Stimulated activated CD8-positive, alpha-beta memory T cell treated with anti-CD3 and anti-CD28 coated beads, Interleukin-2, amount 100 ng/mL, for 48 hours (primary cell): ENCODE results near the gene DNAJC11.
"Not testable (repeated sequence)": the region's sequence is repeated elsewhere in the genome, so short reads cannot be mapped to it uniquely, and the experiment has no call there.

Experiments
- DNase-seq, 2 donors: peaks; one replicate each; pipeline ENCODE4 v3.0.0-alpha.2; 2020; ENCODE audit warnings: low read depth in 2 of 2

The DNAJC11 gene

DNA sequence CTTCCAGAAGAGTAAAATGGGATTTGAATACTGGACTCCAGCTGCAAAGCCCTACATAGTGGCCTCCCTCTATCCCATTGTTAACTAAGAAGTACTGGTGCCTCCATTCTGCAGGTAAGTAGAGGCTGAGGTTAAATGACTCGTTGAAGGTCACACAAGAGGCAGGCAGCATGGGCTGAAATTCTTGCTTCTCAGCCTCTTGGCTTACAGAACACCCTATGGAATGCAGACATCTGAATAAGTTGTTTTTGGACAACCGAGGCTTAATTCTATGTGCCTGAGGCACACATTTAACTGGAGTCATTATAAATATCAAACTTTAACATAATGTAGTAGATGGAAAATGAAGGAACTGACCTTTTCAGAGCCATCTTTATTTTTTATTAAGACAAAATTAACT, 5.7 kb downstream of the DNAJC11 start:
- no peak for DNase-seq

- no peak for DNase-seq
These were observed 7.4 kb downstream of the DNAJC11 start for GRCh38 chr1:6694121-6694713.

GRCh38 chr1:6692956-6693355, 8.7 kb downstream of the DNAJC11 start:
- DNase-seq = no peak

- no peak for DNase-seq
These were observed 10.1 kb downstream of the DNAJC11 start for GRCh38 chr1:6691507-6691906.

GRCh38 chr1:6690186-6690585, 11.4 kb downstream of the DNAJC11 start:
- DNase-seq = no peak

GRCh38 chr1:6688757-6689156, 12.9 kb downstream of the DNAJC11 start:
- DNase-seq = no peak

DNA sequence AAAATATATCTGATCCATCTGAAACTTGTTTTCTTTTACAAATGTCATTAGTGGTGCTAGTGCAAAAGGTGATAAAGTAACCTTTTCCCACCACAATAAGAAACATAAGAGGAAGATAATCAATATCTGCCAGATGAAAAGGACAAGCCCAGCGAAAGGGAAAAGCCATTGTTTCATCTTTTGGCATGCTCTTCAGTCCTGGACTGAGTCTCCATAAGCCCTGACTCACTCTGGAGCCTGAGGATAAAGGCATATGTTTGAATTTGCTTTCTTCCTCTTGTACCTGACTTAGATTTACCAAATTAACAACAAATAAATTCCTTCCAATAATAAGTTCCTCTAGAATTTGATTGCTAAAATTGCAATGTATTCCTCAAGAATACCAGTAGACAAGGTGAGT, 13.6 kb downstream of the DNAJC11 start:
- DNase-seq = no peak

- DNase-seq = no peak
These were observed 15.3 kb downstream of the DNAJC11 start for GRCh38 chr1:6686294-6686693.

GRCh38 chr1:6685381-6685780, 16.2 kb downstream of the DNAJC11 start:
- DNase-seq = no peak

DNA sequence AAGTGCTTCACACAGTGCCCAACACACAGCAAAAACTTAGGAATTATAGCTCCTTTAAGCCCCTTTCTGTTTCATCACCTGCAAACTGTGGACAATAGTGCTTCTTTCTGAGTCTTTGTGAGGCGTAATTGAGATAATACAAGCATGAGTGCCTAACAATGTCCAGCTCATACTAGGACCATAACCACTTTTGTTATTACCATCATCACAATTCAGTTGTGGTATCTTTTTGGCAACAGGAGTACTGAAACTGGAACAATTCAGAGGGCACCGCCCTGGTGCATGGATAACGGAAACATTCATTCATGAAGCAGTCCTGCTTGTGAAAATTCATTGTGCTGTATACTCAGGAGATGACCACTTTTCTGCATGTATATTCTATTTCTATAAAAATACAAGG, 18.2 kb downstream of the DNAJC11 start:
- no peak for DNase-seq

DNA sequence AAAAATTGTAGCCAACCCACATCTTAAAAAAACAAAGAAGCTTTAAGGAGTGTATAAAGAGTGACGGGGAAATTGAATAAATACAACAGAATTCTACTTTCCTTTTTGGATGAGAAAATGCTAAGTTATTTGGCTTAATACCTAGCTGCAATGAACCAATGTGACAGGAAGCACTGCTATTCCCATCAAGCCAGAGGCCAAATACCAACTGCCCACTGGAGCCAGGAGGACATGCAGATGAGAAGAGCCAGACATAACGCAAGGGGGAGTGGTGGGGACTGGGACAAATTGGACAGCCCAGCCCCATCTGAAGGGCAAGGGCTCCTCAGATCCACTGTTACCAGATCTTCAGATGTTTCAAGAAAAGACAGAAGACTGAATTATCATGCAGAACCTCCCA, 25.7 kb downstream of the DNAJC11 start:
- no peak for DNase-seq

- DNase-seq = no peak
These were observed 26.8 kb downstream of the DNAJC11 start for GRCh38 chr1:6674771-6675170.

DNA sequence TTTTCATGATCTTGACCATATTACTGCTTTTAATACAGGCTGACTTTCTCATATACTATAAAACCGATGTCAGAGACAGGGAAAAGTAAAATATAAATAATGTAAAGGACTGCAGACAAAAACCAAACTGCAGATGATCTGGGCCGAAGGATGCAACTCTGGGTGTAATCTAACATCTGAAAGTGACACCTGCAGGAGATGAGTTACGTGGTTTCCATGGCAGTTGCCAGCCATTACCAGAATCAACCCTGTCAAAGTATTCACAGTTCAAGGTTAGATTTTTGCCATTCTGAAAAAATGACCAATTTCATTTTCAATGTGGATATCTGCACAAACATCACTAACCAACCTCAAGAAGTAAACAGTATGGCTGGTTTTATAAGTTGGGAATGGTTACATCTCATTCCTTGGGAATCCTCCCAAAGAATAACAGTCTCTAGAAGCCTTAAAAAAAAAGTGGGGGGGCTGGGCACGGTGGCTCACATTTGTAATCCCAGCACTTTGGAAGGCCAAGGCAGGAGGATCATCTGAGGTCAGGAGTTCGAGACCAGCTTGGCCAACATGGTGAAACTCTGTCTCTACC, 27.7 kb downstream of the DNAJC11 start:
- DNase-seq = no peak

DNA sequence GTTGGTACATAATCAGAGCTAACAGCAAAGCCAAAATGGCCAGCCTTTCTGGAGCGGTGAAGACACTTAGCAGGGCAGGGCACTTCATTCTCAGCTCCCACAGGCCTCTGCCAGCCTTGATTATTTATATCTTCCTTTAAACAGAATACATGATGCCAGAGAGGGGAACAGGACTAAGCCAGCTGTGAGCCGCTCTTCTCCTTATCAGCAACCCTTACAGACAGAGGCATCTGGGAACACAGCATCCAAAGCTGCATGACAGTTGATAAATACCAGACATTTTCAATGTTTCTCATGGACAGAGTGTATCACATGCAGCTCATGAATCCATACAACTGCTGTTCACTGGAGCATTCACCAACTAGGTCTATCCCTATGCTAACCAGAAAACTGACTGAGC, 29.1 kb downstream of the DNAJC11 start:
- no peak for DNase-seq

- DNase-seq = no peak
These were observed 33.1 kb downstream of the DNAJC11 start for GRCh38 chr1:6668503-6668902.

GRCh38 chr1:6667139-6667538, 34.5 kb downstream of the DNAJC11 start:
- no peak for DNase-seq

GRCh38 chr1:6666696-6667095, 34.9 kb downstream of the DNAJC11 start:
- no peak for DNase-seq

GRCh38 chr1:6662468-6662867, 39.1 kb downstream of the DNAJC11 start:
- not testable (repeated sequence) for DNase-seq

DNA sequence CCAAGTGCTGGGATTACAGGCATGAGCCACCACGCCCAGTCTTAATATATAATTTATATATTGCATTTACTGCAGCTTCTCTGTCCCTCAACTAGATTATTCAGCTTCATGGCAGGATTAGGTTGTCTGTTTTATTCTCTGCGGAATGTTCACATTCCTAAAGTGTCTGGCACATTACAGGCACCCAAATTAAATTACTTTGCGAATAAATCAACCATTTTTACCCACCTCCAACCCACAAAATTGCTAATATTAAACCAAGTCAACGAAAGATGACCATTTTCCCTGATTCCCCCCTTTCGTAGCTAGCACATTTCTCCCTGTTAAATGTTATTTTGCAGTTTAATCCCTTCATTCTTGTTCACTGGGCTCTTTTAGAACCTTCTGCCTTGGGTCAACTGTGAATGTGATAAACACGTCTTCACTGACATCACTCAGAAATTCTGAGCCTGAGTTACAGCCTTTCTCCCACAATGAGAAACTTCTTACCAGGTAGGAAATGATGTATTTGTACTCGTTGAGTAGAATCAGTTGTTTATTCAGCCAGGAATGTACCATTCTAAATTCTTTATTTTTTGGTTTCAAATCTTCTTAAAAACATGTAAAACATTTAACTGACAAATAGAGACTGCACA, 41.1 kb downstream of the DNAJC11 start:
- no peak for DNase-seq

DNA sequence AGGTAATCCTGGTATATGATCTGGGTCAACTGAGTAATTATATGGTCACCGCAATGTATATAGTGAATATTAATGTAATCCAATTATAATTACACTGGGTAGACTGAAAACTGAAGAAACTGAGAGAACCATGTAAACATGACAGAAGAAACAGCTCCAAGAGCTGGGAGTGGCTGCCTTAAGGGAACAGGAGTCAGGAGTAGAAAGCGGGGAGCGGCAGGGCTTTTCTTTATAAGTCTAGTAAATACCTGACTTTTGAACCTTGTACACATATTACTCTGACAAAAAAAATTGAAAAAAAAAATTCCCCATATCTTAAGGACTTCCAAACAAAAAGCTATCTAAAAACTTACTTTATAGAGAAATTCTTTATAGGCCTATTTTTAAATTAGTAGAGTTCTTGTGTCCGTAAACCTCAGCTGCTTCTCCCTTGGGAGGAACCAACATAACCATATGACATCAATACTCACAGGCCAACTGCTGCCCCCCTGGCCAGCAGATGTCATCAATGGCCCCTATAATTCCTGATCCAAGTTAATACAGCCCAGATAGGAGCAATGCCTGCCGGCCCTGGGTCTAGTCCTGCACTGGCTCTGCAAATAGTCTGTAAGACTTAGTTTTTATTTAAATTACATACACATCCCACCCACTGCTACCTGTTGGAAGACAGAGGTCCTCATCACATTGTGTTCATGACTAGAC, 43.1 kb downstream of the DNAJC11 start:
- DNase-seq = no peak

- no peak for DNase-seq
These were observed 44.5 kb downstream of the DNAJC11 start for GRCh38 chr1:6657138-6657537.

- DNase-seq = no peak
These were observed 48.0 kb downstream of the DNAJC11 start for GRCh38 chr1:6653436-6654290.
